GM21737 (cell line): ENCODE measurements around the gene TPX2.

Source experiments
- ATAC-seq: cut with Tn5 transposase; IDR thresholded peaks from one replicate; pipeline ENCODE4 v1.9.1; 2021; ENCODE audit warnings: mild to moderate bottlenecking, moderate library complexity; ENCODE audit not compliant: unreplicated experiment

Gene TPX2

DNA sequence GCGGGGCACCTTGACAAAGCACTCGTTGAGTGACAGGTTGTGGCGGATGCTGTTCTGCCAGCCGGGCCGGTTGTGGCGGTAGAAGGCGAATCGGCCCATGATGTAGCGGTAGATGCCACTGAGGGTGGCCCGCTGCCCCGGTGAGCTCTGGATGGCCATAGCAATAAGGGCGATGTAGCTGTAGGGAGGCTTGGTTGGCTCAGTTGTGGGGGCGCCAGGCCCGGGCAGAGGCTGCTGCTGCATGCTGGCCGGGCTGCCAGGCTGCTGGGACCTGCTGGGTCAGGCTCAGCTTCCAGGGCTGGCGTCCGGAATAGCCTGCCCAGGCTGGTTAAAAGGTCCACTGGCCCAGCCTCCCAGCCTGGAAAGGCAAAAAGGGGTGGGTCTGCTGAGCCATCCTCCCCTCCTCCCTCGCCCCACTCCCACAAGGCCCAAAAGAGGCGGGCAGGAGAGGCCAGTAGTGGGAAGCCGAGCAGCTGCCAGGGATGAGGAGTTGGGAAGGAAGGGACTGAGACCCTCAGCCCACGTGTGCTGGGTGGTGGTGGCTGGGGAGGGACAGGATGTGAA lies 106.3 kb downstream of the TPX2 start, which contains the start of gene FOXS1:
FOXS1 (minus strand) TSS at position 305 of the 564 bp plus-strand sequence; CDS start at position 243, 62 bp downstream.
- no peak for ATAC-seq

DNA sequence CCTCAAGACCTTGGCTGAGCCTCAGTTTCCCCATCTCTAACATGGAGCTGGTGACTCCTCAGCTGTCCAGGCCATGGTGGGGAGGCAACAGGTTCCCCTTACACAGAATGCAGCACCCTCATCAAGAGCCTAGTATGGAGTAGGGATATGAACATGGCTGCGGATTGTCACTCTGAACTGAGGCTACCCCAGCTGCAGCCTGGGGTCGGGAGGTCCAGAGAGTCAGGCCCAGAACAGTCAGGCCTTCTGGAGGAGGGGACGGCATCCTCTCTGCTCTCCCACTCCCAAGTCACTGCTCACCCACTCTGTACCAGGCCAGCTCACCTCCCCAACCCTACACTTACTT lies 107.7 kb downstream of the TPX2 start:
- no peak for ATAC-seq

DNA sequence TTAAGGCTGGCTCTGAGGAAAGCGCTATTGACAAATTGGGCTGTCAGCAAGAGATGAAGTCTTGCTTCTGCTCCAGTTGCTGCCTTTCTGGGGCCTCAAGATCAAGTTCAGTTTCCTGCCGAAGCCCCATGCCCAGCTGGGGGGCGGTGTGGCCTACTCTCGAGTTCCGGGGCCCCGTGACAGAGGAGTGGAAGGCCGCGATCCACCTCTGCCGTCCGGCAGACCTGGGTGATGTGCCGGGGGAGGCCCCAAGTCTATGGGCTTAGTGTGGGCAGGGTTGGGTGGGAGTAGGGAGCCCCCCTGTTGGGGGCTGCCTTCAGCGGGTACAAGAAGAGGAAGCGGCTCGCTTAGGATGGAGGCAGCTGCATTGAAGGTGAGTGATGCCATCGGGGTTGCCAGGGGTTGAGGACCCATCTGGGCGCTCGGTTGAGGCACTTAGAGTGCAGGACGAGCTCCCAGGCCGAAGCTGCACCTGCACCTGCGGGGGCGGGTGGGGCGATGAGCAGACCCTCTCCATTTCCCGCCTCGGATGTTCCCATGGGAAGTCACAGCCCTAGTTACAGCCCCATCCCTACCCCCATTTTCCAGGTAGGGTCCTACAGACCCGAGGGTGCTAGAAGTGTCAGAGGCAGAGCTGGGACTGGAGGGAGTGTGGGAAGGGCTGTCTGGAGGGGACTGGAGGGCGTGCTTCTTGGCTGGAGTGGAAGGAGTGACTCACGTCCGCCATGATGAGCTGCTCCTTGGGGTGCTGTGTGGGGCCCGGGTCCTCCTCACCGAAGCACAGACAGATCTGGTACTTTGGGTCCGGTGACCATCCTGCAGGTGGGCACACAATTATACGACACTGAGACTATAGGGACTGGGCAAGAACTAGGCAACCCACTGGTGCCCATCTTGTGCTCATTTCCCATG lies 109.3 kb downstream of the TPX2 start:
- ATAC-seq = no peak

DNA sequence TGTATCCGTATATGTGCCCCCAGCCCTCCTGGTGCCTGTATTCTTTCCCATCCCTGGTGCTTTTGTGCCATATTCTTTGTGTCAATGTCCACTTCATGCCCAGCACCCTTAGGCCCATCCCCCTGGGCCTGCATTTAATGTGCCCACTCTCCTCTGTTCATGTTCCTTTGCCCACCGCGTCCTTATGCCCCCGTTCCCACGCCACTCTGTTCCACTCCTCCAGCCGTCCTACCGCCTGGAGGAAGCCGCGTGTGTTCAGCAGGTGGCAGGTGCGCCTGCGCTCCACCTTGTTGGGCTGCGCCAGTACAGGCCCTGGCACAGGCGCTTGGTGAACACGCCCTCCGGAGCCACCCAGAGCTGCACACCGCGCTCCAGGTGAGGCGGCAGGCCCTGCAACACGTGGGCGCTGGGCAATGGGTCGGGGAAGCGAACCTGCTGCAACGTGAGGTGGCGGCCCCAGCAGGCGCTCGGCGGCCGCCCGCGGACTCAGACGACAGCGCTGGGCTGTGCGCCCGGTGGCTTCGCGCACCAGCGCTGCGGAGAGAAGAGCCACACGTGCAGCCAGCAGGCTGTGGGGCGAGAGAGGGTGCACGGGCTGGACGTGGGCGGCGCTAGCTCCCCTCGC lies 110.3 kb downstream of the TPX2 start:
- no peak for ATAC-seq
